NCI-H2227 (cell line): ENCODE measurements around the gene TGFA.
A peak's percentile ranks its signal among the peaks of the same experiment; 100 is the strongest.

Experiments
- DNase-seq: peaks from one replicate; lab custom pipeline; 2025; ENCODE audit not compliant: unreplicated experiment; lab: John Stamatoyannopoulos, UW

The TGFA gene

GRCh38 chr2:70553334-70553583 lies 367 bp downstream of the TGFA start:
- DNase-seq: no peak

GRCh38 chr2:70552501-70553333 lies 909 bp downstream of the TGFA start:
- peak; percentile 19 for DNase-seq

- no peak for DNase-seq
These were observed 2.5 kb downstream of the TGFA start for GRCh38 chr2:70551167-70551566.

- DNase-seq: no peak
These were observed 3.7 kb downstream of the TGFA start for GRCh38 chr2:70549962-70550361.

GRCh38 chr2:70549064-70549710 lies 4.4 kb downstream of the TGFA start:
- DNase-seq: no peak

GRCh38 chr2:70548233-70548632 lies 5.4 kb downstream of the TGFA start:
- no peak for DNase-seq

- DNase-seq: no peak
These were observed 6.7 kb downstream of the TGFA start for GRCh38 chr2:70546885-70547284.

GRCh38 chr2:70546376-70546775 lies 7.2 kb downstream of the TGFA start:
- DNase-seq: no peak

GRCh38 chr2:70541481-70542020 lies 12.1 kb downstream of the TGFA start:
- peak; percentile 56 for DNase-seq

GRCh38 chr2:70537840-70538239 lies 15.8 kb downstream of the TGFA start:
- no peak for DNase-seq

GRCh38 chr2:70536517-70537055 lies 17.0 kb downstream of the TGFA start:
- DNase-seq: no peak

GRCh38 chr2:70535573-70535972 lies 18.1 kb downstream of the TGFA start:
- DNase-seq: no peak

- DNase-seq: no peak
These were observed 19.3 kb downstream of the TGFA start for GRCh38 chr2:70534183-70534836.

- DNase-seq: no peak
These were observed 21.2 kb downstream of the TGFA start for GRCh38 chr2:70532244-70532935.

- DNase-seq: no peak
These were observed 22.1 kb downstream of the TGFA start for GRCh38 chr2:70531419-70532086.

GRCh38 chr2:70529610-70530009 lies 24.0 kb downstream of the TGFA start:
- no peak for DNase-seq

- no peak for DNase-seq
These were observed 24.7 kb downstream of the TGFA start for GRCh38 chr2:70528929-70529328.

- DNase-seq: no peak
These were observed 25.4 kb downstream of the TGFA start for GRCh38 chr2:70528276-70528675.

GRCh38 chr2:70527447-70528080 lies 26.1 kb downstream of the TGFA start:
- no peak for DNase-seq

GRCh38 chr2:70526126-70526525 lies 27.5 kb downstream of the TGFA start:
- no peak for DNase-seq
